ENCODE data around the gene HOXD13. TPM values are rescaled to one million over a fixed set of nuclear protein-coding genes. Genes with fewer than 3 reads are reported as not detected.

HOXD13 gene
- total and polyA plus RNA-seq, 2 of the 13 experiments (the other 11 are each of a cell fraction or from before 2014, with no cell fraction given), result not detected

- TF ChIP-seq ZGPAT (CRISPR knock-in tag; IDR thresholded peaks at IDR 0.05), result 0 out of 2 replicates have a peak, but pooled peaks have one; percentile 24
- no peak for TF ChIP-seq ELF1 (CRISPR knock-in tag; IDR thresholded peaks at IDR 0.05)
- no peak for TF ChIP-seq SMARCC2 (IDR thresholded peaks at IDR 0.05)
- TF ChIP-seq ZNF17 (CRISPR knock-in tag; IDR thresholded peaks at IDR 0.05), result no peak
- no peak for TF ChIP-seq ARID4A (CRISPR knock-in tag; IDR thresholded peaks at IDR 0.05; ENCODE audit: borderline replicate concordance)
- TF ChIP-seq SP140L (CRISPR knock-in tag; IDR thresholded peaks at IDR 0.05; ENCODE audit: borderline replicate concordance), result no peak
- no peak for TF ChIP-seq ZNF329 (CRISPR knock-in tag; IDR thresholded peaks at IDR 0.05; ENCODE audit: low read depth)
- TF ChIP-seq ZFX (CRISPR knock-in tag; IDR thresholded peaks at IDR 0.05; ENCODE audit: low read depth), result no peak
- TF ChIP-seq EZH2 (conservative IDR thresholded peaks at IDR 0.05; ENCODE audit: low read depth, low read length), result no peak
- TF ChIP-seq ZNF10 (CRISPR knock-in tag; IDR thresholded peaks at IDR 0.05; ENCODE audit: borderline replicate concordance, low read depth), result no peak
- TF ChIP-seq MLLT10 (CRISPR knock-in tag; IDR thresholded peaks at IDR 0.05), result no peak
- TF ChIP-seq SMARCE1 (IDR thresholded peaks at IDR 0.05; ENCODE audit: borderline replicate concordance), result no peak
- TF ChIP-seq SMC3 (IDR thresholded peaks at IDR 0.05; ENCODE audit: low read length), result peak; percentile 86
- TF ChIP-seq ZNF441 (CRISPR knock-in tag; IDR thresholded peaks at IDR 0.05; ENCODE audit: borderline replicate concordance), result no peak
- no peak for TF ChIP-seq ZMAT5 (CRISPR knock-in tag; IDR thresholded peaks at IDR 0.05; ENCODE audit: borderline replicate concordance, low read depth)
- no peak for TF ChIP-seq THAP9 (CRISPR knock-in tag; IDR thresholded peaks at IDR 0.05; ENCODE audit: borderline replicate concordance)
- no peak for TF ChIP-seq ZNF101 (CRISPR knock-in tag; IDR thresholded peaks at IDR 0.05; ENCODE audit: borderline replicate concordance, low read depth)
These were observed 34.6 kb downstream of the HOXD13 start (continued) for GRCh38 chr2:176126929-176127773.

All from HepG2 (cell line).